ENCODE measurements around the gene TGFBI. TPM values are rescaled to one million over a fixed set of nuclear protein-coding genes. Genes with fewer than 3 reads are reported as not detected.

TGFBI gene
- total and polyA plus RNA-seq, 9 of the 15 experiments (the other 6 are each of a cell fraction or from before 2014, with no cell fraction given) = 0.05 to 0.62 (median 0.08) TPM; not detected in 6

GRCh38 chr5:136030956-136031611, 2.3 kb downstream of the TGFBI start:
- in situ Hi-C loops (cut with MboI) (no loop called here), intact Hi-C loops (cut with micrococcal nuclease) (no loop called here)
- ChIA-PET CTCF (ENCODE audit: low intra/inter-chr PET ratio) (no interaction called here), POLR2A (no interaction called here)
- H3K27ac ChIP-seq (ENCODE audit: extremely low read depth, low read depth, low read length) = no peak overlapping the region
- H2AFZ ChIP-seq (ENCODE audit: low read depth, low read length) = no peak overlapping the region
- WGBS (ENCODE audit: insufficient coverage, low coverage, missing lambda C conversion rate) = 3% methylated on average over 8 of the region's 8 CpGs
- no peak for DNase-seq (ENCODE audit: extremely low read depth in 1 of 4, low spot score in 3 of 4)
- peaks cover 5% of the 10 kb centered on the region; the same call in 1 of the 2 replicates for H4K20me1 ChIP-seq (replicated peaks; ENCODE audit: control insufficient read depth, insufficient read depth, low read length)
- peaks cover 25 to 75% of the 10 kb centered on the region in 2 experiments; a peak in 4 of 5 replicates for H3K27me3 ChIP-seq (ENCODE audit: control insufficient read depth in 2 of 2, insufficient read depth in 2 of 2, low read length in 2 of 2)
- H3K9me3 ChIP-seq (replicated peaks; ENCODE audit: control insufficient read depth, insufficient read depth, low read depth, low read length) = no peaks in the 10 kb centered on the region
- H3K36me3 ChIP-seq (ENCODE audit: control insufficient read depth, insufficient read depth, low read length) = no peaks in the 10 kb centered on the region
- no peak overlapping the region for H3K9ac ChIP-seq (ENCODE audit: insufficient read depth in 1 of 2, low read depth in 2 of 2, low read length in 2 of 2)
- FAIRE-seq = no peak
- no peak overlapping the region for H3K4me3 ChIP-seq
- H3K9me1 ChIP-seq (ENCODE audit: control insufficient read depth, insufficient read depth, low read length) = no peaks in the 10 kb centered on the region
- no peak for ATAC-seq
- no peak overlapping the region for H3K4me2 ChIP-seq (ENCODE audit: insufficient read depth, low read length)
- no peaks in the 10 kb centered on the region for H3K79me2 ChIP-seq (ENCODE audit: control insufficient read depth, insufficient read depth, low read length)
- BruUV-seq (replicated peaks) = no TSS peak
- H3K4me1 ChIP-seq (replicated peaks in 1 of 2; ENCODE audit: control insufficient read depth in 2 of 2, insufficient read depth in 2 of 2, low read length in 2 of 2) = peaks cover 0 to 7% of the 10 kb centered on the region in 2 experiments; a peak in 2 of 5 replicates
- no peak for TF ChIP-seq ZNF318 (IDR thresholded peaks at IDR 0.05; ENCODE audit: borderline replicate concordance in 1 of 2, low read depth in 1 of 2)
- no peak for TF ChIP-seq ZNF121 (CRISPR knock-in tag; conservative IDR thresholded peaks at IDR 0.05)
- TF ChIP-seq ZNF512 (tag; IDR thresholded peaks at IDR 0.05) = no peak
- no peak for TF ChIP-seq POLR3G (IDR thresholded peaks at IDR 0.05; ENCODE audit: extremely low read depth, insufficient read length, insufficient replicate concordance)
- TF ChIP-seq SNAPC5 (CRISPR knock-in tag; IDR thresholded peaks at IDR 0.05) = no peak
- no peak for TF ChIP-seq E2F4 (CRISPR knock-in tag; IDR thresholded peaks at IDR 0.05; ENCODE audit: low read depth)
- no peak for TF ChIP-seq ZNF507 (tag; conservative IDR thresholded peaks at IDR 0.05)
- no peak for TF ChIP-seq MYC (IDR thresholded peaks at IDR 0.05; ENCODE audit: low read depth, low read length)
- TF ChIP-seq MYC (CRISPR knock-in tag; IDR thresholded peaks at IDR 0.05; ENCODE audit: borderline replicate concordance, low read depth) = no peak
- TF ChIP-seq CHCHD3 (CRISPR knock-in tag; IDR thresholded peaks at IDR 0.05) = no peak
- no peak for TF ChIP-seq ZNF444 (CRISPR knock-in tag; IDR thresholded peaks at IDR 0.05)
